HFF-Myc (cell line): ENCODE results near the gene TRIM47.
"Not testable (repeated sequence)": the region's sequence is repeated elsewhere in the genome, so short reads cannot be mapped to it uniquely, and the experiment has no call there.

Source experiments
- DNase-seq: peaks from one replicate; pipeline ENCODE4 v3.0.0-alpha.2; 2011; ENCODE audit warnings: low read depth; ENCODE audit errors: extremely low read depth
- H3K4me3 ChIP-seq: replicated peaks from 2 replicates; pipeline ENCODE4 v1.5.1; 2011; ENCODE audit warnings: low read depth, mild to moderate bottlenecking, control low read depth, low read length
- CTCF ChIP-seq: IDR thresholded peaks from 2 replicates; pipeline ENCODE4 v1.5.1; 2012; ENCODE audit warnings: mild to moderate bottlenecking, low read depth, low read length, control low read depth; ENCODE audit errors: missing control alignments

Gene TRIM47

DNA sequence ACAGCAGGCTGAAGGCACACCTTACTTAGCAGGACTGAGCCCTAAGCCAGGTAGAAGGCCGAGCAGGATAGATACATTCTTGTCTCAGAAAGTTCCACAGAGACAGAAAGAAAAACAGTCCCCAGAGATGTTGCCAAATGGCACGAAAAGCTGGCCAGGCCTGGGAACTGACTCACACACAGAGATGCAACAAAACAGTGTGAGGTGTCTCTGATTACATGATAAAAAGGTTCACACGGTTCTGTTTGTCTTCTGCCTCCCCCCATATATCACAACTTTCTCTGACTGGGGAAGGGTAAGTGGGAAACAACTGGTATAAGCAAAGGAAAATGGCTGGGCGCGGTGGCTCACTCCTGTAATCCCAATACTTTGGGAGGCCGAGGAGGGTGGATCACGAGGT, 24.9 kb downstream of the TRIM47 start:
- DNase-seq, result no peak
- no peak for TF ChIP-seq CTCF
- no peak overlapping the region for H3K4me3 ChIP-seq

- not testable (repeated sequence) for DNase-seq, H3K4me3 ChIP-seq
These were observed 26.7 kb downstream of the TRIM47 start for GRCh38 chr17:75851693-75851991.

DNA sequence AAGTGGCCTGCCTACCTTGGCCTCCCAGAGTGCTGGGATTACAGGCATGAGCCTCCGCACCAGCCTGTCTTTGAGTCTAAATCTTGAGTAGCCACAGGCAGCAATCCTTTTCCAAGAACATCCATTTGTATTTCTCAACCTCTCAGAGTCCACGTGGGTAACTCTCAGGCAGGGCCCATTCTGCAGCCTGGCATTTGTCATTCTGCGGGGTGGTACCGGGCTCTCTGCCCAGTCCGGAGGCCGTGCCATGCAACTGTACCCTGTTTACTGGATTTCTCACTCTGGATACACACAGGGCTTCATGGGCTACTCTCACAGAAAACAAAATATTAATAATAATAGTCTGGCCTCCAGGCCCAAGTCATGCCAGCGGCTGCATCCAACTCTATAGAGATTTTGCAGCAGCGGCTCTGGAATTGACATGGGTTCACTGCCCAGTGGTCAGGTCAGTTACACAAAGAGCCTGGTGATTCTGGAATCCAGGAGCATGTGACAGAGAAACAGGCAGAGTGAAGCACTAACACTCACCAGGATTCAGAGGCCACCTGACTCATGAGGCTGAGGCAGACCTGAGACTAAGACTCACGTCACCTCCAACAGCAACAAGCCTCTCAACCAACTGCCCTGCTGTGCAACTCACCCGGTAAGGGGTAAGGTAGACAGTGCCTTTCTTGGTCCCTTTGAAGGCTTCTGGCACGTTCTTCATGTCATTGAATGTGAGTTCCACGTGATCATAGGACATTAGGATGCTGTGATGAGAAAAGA, 27.3 kb downstream of the TRIM47 start:
- TF ChIP-seq CTCF, result no peak
- no peak overlapping the region for H3K4me3 ChIP-seq
- DNase-seq, result no peak

GRCh38 chr17:75849724-75850123, 28.7 kb downstream of the TRIM47 start:
- no peak for DNase-seq
- no peak for TF ChIP-seq CTCF
- no peak overlapping the region for H3K4me3 ChIP-seq

DNA sequence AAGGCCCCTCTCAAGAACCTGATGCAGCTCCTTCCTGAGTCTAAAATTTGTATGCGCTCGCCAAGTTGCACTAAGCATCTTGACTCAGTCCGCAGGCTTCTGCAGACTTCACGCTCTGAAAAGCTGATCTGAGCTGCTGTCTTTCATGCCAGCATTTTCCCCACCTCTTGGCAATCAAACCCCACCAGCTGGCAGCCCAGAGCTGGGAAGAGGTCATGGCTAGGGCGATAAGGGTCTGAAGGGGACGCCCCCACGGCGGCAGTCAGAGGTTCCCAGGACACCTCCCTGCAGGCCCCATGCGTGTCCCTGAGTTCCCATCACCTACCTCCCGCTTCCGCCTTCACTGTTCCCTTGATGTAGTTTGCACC, 29.1 kb downstream of the TRIM47 start:
- no peak for TF ChIP-seq CTCF
- H3K4me3 ChIP-seq, result no peak overlapping the region
- no peak for DNase-seq

GRCh38 chr17:75848523-75849278, 29.7 kb downstream of the TRIM47 start:
- no peak for DNase-seq
- TF ChIP-seq CTCF, result peak; percentile 78
- H3K4me3 ChIP-seq, result no peak overlapping the region

- H3K4me3 ChIP-seq, result no peak overlapping the region
- no peak for DNase-seq
- no peak for TF ChIP-seq CTCF
These were observed 30.5 kb downstream of the TRIM47 start for GRCh38 chr17:75847614-75848522.
